GM10847 (cell line): Measurements from ENCODE around the gene SFMBT2.

Source experiments
- POLR2A ChIP-seq: IDR thresholded peaks from 2 replicates; pipeline ENCODE4 v1.6.1; 2011; ENCODE audit not compliant: insufficient read length; ENCODE audit errors: extremely low read depth

The SFMBT2 gene

DNA sequence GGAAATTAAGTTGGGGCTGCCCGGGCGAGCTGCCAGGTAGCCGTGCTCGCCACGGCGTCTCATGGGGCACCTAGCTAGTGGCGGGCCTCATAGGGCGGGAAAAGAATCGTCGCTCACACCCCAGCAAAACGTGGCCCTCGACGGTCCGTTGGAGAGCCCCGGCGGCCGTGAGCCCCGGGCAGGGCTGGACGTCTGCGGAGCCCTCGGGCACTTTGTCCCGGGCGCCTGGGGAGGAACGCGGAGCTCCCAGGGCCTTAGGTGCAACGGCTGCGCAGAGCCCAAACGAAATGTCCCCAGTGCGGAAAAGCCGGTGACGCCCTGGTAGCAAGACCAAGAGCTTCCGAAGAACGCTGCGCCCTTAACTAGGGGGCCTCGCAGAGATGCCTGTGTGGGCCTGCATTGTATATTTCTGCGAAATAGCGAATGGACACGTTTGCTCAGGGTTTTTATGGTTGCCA is 866 bp upstream of the SFMBT2 start:
- no peak for TF ChIP-seq POLR2A

DNA sequence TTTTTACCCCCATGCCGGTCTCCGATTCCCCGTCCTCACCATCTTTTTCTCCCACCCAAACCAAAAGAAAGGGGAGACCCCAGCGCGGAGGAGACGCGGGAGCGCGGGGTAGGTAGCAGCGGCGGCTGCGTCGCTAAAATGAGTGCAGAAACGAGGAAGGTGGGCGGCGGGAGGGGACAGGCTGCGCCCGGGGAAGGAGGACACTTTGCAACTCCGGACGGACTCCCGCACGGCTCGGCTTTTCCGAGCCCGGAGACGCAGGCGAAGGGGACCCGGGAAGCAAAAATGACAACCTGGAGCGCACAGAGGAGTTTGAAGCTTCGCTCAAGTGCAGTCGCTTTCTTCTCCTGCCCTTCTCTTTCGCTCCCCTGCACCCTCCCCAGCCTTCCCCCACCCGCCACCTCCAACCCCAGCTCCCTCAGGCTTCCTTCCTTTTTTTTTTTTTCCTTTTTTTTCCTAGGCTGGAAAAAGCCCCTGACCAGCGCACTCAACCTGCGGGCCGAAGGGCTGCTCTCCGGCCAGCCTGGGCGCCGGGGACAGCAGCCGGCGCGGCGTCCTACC is 453 bp downstream of the SFMBT2 start:
- TF ChIP-seq POLR2A = no peak

DNA sequence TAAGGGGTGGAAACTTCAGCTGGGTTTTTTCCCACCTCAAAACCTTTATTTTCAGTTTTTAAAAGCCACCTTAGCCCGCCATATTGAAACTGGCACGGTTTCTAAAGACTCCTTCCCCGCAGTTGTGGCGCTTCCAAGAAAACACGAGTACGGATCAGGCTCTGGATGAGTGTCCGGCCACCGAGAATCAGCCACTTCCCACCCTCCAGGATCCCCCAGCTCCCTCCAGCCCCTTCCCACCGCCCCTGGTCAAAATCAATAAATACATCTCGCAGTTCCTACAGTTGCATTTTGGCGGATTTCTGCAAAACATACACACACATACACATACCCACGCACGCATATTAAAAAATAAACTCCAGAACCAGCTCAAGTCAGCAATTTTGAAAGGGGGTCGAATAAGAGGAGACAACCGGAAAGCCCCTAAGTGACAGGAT is 1.1 kb downstream of the SFMBT2 start:
- no peak for TF ChIP-seq POLR2A

DNA sequence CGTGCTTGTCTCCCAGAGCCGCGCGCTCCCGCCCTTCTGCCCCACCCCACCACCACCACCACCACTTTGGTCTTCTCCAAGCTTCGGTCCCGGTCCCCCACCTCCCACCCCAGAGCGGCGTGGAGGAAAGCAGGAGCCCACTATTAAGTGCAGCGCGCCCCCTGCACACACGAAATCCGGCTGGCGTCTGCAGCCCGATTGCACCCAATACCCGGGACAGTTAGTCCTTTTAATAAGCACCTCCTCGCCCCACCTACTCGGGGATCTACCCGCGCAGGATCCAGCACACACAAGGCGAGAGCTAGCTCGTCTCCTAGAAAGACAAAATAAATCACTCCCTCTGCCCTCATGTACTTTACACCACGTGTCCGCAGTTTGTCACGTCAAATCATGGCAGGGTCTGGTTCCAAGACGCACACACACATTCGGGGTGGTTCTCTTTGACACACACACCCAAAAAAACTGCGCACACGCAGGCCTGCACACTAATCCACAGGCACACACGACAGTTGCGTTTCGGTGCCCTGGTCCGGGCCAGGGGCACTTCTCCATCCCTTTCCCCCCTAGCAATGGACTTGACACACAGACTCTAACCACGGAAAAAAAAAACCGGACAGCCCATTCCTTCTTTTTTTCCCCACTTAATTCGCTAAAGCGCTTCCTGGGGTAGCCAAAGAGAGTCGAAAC is 1.6 kb downstream of the SFMBT2 start:
- peak; percentile 42 for TF ChIP-seq POLR2A

DNA sequence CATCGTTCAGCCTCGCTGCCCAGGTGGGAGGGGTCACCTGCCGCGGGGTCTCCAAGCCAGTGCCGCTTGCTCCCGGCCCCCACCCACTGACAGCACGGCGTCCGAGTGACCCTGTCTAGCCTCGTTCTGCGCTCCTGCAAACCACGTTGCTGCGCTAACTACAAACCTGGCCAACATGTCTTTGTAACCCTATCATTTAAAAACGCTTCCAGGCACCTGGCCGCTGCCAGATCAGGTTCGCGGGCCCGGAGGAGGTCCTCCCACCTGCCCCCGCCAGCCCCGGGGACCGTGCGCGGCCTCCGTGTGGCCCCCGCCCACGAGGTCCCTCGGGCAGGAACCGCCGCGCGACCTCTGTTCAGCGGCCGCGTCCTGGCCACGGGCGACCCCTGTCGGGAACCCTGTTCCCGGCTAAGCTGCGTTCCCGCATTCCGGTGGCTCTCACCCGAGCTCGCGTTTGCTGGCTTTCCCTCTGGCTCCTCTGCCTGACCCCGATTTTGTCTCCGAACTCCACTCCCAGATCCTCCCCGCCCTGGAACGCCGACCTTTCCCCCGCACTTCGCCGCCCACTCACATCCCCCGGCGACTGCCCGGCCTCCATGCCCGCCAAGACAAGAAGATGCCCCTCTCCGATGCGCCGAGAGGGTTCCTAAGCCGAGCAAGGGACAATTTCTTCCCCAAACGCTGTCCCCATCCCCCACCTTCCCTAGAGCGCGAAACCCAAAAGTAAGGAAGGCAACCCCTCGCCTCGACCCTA is 2.4 kb downstream of the SFMBT2 start:
- TF ChIP-seq POLR2A = no peak

DNA sequence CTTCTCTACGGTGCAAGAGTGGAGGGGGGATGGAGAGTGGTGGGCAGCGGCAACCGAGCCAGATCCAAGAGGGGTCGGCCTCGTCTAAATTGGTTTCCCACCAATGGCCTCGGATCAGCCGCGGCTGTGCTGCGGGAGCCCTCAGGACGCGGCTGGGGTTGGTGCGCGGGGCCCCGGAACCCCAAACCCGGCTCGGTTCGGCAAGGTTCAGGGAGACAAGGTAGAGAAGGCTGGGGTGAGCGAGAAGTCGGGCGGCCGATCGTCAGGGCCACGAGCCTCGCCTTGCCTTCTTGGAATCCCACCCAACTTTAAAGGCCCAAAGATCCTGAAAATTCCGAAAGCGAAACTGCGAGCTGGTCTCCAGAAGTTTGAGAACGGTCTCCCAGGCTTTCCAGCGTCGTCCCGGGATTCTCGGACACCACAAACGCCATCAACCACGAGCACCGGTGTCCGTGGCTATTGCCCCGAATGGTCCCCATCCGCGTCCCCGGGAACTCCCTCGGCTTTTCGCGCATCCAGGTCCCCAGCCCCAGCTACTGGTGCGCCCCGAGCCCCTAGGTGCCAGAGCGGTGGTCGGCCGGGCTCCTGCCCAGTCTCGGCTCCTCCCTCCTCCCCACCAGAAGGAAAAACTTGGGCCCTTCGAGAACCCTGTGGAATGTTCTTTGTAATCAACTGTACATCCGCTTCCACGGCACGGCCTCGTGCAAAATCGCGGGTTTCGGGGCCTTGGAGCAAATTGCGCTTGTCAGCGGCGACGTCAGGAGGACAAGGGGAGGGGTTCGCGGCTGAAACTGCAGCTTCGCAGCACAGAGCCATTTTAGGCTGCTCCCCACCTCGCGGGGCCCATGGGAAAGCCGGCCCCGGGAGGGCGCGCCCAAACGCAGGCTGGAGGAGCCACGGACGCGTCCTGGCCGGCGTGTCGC is 3.2 kb downstream of the SFMBT2 start:
- TF ChIP-seq POLR2A = no peak

DNA sequence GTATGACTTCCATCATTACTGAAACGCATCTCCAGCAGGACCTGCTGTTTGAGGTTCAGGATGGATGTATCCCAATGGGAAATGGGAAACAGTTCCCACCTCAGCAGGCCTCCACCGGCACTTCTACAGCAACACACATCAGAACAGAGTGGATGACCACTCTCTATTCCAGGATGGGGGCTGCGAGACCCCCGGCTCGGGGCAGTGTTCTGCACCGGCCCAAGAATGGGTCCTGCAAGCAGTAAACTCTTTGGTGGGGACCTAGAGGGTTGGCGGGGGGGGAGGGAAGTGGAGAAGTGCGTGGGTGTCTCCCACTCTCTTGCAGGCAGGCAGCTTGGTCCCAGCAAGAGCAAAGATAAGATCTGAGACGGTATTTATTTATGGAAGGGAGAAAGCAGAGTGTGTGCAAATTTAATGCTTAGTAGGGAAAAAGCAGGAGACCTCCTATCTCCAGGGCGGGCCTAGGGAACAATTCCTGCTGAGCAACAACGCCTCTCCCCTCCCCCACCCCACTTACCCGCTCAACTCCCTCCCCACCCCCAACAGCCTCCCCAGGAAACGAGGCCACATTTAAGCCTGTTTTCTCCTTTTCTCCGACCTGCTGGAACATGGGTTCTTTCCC is 4.0 kb downstream of the SFMBT2 start:
- no peak for TF ChIP-seq POLR2A

DNA sequence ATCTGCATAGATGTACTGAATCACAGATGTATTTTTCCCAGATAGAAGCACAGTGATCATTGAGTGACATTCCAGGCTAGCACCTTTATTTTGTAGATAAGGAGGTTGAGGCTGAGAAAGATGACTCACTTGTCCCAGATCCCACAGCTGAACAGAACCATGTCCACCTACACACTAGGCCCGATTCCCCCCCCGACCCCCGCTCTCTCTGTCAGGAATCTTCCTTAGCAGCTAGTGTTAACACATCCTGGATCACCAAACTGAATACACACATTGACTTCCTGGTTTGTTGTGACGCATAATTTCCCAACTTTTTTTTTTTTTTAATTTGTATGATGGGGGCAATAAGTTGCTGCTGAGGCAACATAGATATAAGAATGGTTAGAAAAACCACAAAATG is 5.2 kb downstream of the SFMBT2 start:
- TF ChIP-seq POLR2A = no peak

DNA sequence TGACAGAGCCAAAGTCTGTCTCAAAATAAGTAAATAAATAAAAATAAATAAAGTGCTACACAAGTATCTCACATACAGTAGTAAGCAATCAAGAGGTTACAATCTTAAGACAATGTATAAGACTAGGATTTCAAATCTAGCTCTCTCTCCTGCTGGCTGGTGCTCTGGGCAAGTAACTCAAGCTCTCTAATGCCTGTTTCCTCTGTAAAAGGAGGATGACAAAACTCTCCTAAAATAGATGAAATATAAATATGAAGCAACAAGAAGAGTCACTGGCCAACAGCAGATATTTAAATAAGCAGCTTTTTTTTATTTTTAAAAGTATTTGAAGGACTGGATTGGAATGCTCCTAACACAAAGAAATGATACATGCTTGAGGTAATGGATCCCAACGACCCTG is 7.2 kb downstream of the SFMBT2 start:
- TF ChIP-seq POLR2A = no peak

DNA sequence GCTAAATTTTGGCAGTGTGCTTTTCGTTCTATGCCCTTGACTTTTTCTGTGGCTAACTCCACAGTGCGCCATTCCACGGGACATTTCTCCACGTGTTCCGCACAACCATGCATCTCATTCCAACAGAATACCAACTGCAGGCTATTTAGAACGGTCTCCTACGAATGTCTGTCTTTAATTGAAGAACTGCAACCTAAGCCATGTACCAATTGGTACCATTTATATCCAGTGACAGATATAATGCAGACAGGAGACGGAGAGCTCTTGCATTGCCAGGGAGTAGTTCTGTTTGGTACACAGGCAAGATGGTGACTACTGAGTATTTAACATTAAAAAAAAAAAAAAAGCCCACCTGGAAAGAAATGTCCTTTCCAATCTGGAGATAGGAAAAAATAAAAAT is 9.1 kb downstream of the SFMBT2 start:
- no peak for TF ChIP-seq POLR2A

DNA sequence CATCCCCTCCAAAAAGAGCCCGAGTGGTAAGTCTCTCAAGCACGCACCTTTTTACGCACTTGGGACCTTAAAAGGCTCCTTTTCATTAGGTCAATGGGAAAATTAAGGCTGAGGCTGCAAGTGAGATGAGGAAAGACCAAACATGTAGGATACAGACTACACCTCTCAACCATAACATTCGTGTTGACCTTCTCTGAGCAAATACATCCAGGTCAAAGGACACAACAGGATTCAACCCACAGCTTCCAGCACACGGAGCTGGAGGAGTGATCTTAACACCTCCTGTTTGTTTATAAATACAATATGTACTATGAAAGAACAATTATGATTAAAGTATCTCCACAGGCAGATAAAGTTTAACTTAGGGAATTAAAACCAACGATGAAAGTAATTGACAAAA is 9.7 kb downstream of the SFMBT2 start:
- no peak for TF ChIP-seq POLR2A

DNA sequence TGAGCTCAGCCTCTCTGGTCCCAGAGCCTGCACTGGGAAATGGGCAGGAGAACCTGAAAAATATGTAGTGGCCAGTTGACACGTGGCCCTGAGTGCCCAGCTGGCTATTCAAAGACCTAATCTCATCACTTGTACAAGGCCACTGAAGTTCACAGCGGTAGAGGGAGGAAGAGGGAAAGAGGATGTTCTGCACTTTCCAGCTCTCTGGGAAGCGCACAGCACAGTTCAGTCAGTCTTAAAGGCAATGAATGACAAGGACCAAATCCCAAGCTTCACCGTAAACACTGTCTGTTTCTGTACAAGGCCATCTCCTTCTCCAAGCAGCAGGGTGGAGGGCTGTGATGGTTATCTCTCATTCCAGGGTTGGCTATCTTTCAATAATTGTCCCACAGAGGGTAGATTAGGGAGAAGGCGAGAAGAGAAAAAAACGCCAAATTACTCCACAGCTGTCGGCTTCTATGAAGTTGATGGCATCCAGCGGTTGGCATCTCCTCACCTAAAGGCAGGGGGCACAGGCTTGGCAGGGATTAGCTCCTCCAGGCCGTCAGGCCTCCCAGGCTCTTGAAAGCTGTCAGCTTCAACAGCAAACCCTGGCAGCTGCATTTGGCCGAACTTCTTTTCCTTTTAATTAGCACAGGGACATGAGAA is 10.6 kb downstream of the SFMBT2 start:
- TF ChIP-seq POLR2A = no peak

DNA sequence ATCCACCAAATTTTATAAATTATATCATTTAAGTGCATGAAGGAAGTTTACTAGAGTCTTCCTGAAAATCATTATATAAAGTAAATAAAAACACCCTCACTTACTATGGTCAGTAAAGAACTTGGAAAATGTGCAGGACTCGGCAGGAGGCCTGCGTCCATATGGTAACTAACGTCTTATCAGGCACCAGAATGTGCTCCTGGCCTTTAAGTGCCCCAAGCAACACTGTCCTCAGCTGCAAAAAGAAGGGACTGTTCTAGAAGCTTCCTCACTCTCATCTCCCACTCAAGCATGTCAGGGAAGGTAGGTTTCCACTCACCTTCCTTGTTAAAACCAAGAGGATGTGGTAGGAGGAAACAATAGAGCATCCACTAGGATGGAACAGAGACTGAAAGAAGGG is 11.3 kb downstream of the SFMBT2 start:
- no peak for TF ChIP-seq POLR2A
